H4 (cell line): ENCODE results near the gene EIF4EBP2. TPM values are rescaled to one million over a fixed set of nuclear protein-coding genes. Genes with fewer than 3 reads are reported as not detected.

Source experiments
- DNase-seq: peaks from one replicate; pipeline ENCODE4 v3.0.0-alpha.2; 2015; ENCODE audit warnings: low spot score
- total RNA-seq: library from RNA; depleted of rRNA; stranded (reverse); fragments of >200 nt; shearing (Covaris generic); gene quantifications from 2 replicates; pipeline ENCODE4 v1.2.3, GENCODE V29; 2014; rRNA removed

Gene EIF4EBP2, protein sequence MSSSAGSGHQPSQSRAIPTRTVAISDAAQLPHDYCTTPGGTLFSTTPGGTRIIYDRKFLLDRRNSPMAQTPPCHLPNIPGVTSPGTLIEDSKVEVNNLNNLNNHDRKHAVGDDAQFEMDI
- 28.7 and 38.8 TPM in 2 replicates for total RNA-seq

DNA sequence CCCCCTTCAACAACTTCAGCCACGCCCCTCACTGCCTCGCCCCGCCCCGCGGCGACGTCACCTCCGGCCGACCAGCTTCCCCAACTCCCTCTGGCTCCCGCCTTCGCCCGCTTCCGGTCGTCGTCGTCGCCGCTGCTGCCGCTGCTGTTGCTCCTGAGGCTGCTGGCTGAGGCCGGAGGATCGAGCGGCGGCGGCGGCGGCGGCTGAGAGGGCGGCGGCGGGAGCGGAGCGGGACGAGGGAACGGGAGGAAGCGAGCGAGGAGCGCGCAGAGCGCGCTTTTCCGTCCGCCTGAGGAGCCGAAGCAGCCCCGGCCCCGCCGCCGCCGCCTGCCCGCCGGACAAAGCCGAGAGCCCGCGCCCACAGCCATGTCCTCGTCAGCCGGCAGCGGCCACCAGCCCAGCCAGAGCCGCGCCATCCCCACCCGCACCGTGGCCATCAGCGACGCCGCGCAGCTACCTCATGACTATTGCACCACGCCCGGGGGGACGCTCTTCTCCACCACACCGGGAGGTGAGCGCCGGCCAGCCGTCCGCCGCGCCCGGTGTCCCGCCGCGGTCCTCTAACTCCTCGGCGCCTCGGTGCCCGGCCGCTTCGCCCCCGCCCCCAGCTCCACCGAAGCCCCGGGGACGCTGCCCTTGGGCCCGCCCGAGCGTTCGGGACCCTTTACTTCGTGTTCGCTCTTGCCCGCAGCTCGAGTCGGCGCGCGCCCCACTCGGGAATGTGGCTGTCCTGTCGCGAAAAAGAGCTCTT, at the start of gene EIF4EBP2:
Gene EIF4EBP2 (plus strand): TSS at position 110 of the 751 bp plus-strand sequence. CDS start 257 bp downstream, at position 367.
- peak; percentile 94 for DNase-seq

- DNase-seq, result no peak
These were observed 49.4 kb upstream of the EIF4EBP2 start for GRCh38 chr10:70354556-70354955.

GRCh38 chr10:70355051-70356021, 48.6 kb upstream of the EIF4EBP2 start:
- DNase-seq, result no peak

- peak; percentile 56 for DNase-seq
These were observed 46.4 kb upstream of the EIF4EBP2 start for GRCh38 chr10:70357565-70357964.

GRCh38 chr10:70358446-70358845, 45.5 kb upstream of the EIF4EBP2 start:
- DNase-seq, result no peak

DNA sequence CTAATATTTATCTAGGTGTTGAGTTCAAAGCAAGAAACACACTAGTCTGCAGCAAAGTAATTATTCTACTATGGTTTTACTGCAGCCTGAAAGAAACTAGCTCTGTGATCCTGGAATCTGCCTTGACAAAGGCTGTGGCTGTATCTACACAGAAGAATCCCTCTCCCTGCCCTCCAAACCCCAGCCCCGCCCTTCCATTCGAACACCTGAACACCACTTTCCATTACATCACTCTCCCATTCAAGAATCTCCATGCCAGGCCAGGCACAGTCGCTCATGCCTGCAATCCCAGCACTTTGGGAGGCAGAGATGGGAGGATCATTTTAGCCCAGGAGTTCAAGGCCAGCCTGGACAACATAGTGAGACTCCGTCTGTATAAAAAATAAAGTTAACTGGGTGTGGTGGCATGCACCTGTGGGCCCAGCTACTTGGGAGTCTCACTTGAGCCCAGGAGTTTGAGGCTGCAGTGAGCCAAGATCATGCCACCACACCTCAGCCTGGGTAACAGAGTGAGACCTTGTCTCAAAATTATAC, 44.9 kb upstream of the EIF4EBP2 start:
- no peak for DNase-seq

- DNase-seq, result no peak
These were observed 43.7 kb upstream of the EIF4EBP2 start for GRCh38 chr10:70360215-70360614.

- no peak for DNase-seq
These were observed 41.6 kb upstream of the EIF4EBP2 start for GRCh38 chr10:70362328-70362727.

- DNase-seq, result no peak
These were observed 40.7 kb upstream of the EIF4EBP2 start for GRCh38 chr10:70363292-70363691.

GRCh38 chr10:70363971-70364771, 39.8 kb upstream of the EIF4EBP2 start:
- peak; percentile 97 for DNase-seq

DNA sequence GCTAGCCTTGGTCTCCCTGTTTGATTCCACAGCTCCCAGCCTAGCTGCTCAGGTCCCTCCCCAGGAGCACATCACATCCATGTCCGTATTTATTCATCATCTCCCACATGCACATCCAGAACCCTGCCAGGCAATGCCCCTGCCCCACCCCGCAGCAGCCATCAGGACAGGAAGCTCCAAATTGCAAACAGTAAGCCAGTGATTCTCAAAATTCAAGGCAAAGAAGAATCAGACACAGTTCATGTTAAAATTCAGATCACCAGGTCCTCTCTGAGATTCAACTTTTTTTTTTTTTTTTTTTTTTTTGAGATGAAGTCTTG, 39.2 kb upstream of the EIF4EBP2 start:
- DNase-seq, result no peak

DNA sequence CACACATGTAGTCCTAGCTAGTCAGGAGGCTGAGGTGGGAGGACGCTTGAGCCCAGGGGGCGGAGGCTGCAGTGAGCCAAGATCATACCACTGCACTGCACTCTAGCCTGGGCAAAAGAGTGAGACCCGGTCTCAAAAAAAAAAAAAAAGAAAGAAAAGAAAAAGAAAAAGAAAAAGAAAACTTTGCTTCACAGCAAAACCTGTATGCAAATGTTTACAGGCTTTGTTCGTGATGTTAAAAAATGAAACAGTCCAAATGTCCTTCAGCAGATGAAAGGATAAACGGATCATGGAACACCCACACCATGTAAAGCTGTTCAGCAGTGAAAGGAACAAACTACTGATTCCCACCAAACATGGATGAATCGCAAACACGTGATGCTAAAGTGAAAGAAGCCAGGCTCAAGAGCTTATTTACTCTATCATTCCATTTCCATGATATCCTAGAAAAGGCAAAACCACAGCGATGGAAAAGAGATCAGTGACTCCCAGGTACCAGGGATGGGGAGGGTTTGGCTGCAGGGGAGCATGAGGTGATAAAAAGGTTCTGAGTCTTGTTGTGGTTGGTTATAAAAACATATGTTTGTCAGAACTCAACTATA, 36.6 kb upstream of the EIF4EBP2 start:
- peak; percentile 77 for DNase-seq

- DNase-seq, result no peak
These were observed 35.0 kb upstream of the EIF4EBP2 start for GRCh38 chr10:70368774-70369482.

- no peak for DNase-seq
These were observed 34.4 kb upstream of the EIF4EBP2 start for GRCh38 chr10:70369498-70370018.

GRCh38 chr10:70370766-70371165, 33.2 kb upstream of the EIF4EBP2 start:
- no peak for DNase-seq

DNA sequence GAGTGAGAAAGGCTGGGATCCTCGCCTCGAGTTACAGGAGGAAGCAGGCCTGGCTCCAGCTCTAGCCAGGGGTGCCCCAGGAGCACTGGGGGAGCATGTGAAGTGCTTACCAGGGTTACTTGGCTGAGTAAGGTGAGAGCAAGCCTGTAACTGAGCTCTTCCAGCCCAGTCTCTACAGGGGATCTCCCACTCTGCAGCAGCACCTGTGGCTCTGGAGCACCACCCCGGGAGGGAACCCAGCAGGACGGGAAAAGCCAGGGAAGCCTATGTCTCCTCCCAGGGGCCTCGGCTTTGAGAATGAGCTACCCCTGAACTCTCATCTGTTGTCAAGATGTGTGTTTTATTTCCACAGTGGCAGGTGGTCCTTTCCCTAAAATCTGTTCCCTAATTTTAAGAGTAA, 32.1 kb upstream of the EIF4EBP2 start:
- no peak for DNase-seq

DNA sequence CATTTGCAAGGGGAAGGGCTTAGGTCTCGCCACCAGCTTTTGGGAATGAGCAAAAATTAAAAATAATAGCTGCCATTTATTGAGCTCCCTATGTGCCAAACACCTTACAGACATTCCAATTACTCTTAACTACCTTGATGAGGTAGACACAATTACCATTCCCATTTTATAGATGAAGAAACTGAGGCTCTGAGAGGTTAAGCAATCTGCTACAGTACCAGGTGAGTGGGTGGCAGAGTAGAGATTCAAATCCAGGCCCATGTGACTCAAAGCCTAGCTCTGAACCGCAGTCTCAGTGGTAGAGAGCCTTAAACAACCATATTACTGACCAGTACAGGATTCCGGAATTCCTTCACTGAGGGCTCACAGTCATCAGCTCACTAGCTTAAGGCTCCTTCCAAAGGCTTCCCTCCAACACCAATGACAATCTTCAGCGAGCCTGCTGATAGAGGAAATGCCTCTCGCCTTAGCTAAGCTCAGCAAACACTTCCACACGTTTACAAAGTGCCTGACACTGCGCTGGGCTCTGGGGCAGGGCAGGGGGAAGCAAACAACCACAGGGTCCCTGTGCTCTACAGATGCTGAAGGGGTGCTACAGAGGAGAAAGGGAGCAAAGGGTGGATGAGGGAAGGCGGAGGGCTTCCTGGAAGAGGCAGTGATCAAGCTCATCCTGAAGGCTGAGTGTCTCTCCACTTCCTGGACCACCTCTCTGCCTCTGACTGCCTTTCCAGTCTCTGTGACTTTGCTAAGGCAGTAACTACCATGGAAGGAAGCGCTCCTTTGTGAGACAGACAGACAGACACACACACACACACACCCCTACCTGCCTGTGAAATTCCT, 28.9 kb upstream of the EIF4EBP2 start:
- no peak for DNase-seq

- DNase-seq, result peak; percentile 28
These were observed 27.2 kb upstream of the EIF4EBP2 start for GRCh38 chr10:70376436-70377378.
